ENCODE measurements around the gene C5orf15. TPM values are rescaled to one million over a fixed set of nuclear protein-coding genes. Genes with fewer than 3 reads are reported as not detected.

Gene C5orf15
- total and polyA plus RNA-seq, 4 donors: 21.6 to 118 (median 40.0) TPM

GRCh38 chr5:133933670-133934295 lies 34.6 kb downstream of the C5orf15 start:
- 89 to 94% methylated on average over 12 of the region's 12 CpGs for WGBS, 2 donors
- Histone ChIP-seq H3K9ac (ENCODE audit: insufficient read depth in 1 of 2, low read length in 2 of 2) (no peak overlapping the region), H3K27me3 (ENCODE audit: control insufficient read depth in 3 of 3, insufficient read depth in 3 of 3, low read length in 2 of 3) (no peaks in the 10 kb centered on the region), H3K36me3 (ENCODE audit: control insufficient read depth in 4 of 4, insufficient read depth in 4 of 4, low read length in 4 of 4) (no peaks in the 10 kb centered on the region), H3K4me1 (ENCODE audit: control insufficient read depth in 5 of 5, insufficient read depth in 5 of 5, low read length in 5 of 5) (peaks cover 0 to 3% (median 0%) of the 10 kb centered on the region in 5 donors), H3K9me3 (ENCODE audit: control insufficient read depth in 4 of 4, insufficient read depth in 3 of 4, low read length in 3 of 4) (no peaks in the 10 kb centered on the region), H3K27ac (ENCODE audit: low read depth in 1 of 2, low read length in 1 of 2) (no peak overlapping the region), H3K4me3 (no peak overlapping the region)
- no peak for TF ChIP-seq CTCF (IDR thresholded peaks at IDR 0.05; ENCODE audit: control extremely low read depth, extremely low read depth)
- ATAC-seq (ENCODE audit: insufficient read depth, low FRiP score): no peak
- DNase-seq: no peak

- WGBS, 2 donors: 54 to 91% methylated on average over 3 of the region's 3 CpGs
- Histone ChIP-seq H3K4me3 (no peak overlapping the region), H3K4me1 (ENCODE audit: control insufficient read depth in 5 of 5, insufficient read depth in 5 of 5, low read length in 5 of 5) (peaks cover 0 to 3% (median 0%) of the 10 kb centered on the region in 5 donors), H3K9ac (ENCODE audit: insufficient read depth in 1 of 2, low read length in 2 of 2) (no peak overlapping the region), H3K9me3 (ENCODE audit: control insufficient read depth in 4 of 4, insufficient read depth in 3 of 4, low read length in 3 of 4) (no peaks in the 10 kb centered on the region), H3K27me3 (ENCODE audit: control insufficient read depth in 3 of 3, insufficient read depth in 3 of 3, low read length in 2 of 3) (no peaks in the 10 kb centered on the region), H3K27ac (ENCODE audit: low read depth in 1 of 2, low read length in 1 of 2) (no peak overlapping the region), H3K36me3 (ENCODE audit: control insufficient read depth in 4 of 4, insufficient read depth in 4 of 4, low read length in 4 of 4) (no peaks in the 10 kb centered on the region)
- DNase-seq (no peak), ATAC-seq (ENCODE audit: insufficient read depth, low FRiP score) (no peak)
- TF ChIP-seq CTCF (IDR thresholded peaks at IDR 0.05; ENCODE audit: control extremely low read depth, extremely low read depth): no peak
These were observed 35.3 kb downstream of the C5orf15 start for GRCh38 chr5:133933169-133933509.

DNA sequence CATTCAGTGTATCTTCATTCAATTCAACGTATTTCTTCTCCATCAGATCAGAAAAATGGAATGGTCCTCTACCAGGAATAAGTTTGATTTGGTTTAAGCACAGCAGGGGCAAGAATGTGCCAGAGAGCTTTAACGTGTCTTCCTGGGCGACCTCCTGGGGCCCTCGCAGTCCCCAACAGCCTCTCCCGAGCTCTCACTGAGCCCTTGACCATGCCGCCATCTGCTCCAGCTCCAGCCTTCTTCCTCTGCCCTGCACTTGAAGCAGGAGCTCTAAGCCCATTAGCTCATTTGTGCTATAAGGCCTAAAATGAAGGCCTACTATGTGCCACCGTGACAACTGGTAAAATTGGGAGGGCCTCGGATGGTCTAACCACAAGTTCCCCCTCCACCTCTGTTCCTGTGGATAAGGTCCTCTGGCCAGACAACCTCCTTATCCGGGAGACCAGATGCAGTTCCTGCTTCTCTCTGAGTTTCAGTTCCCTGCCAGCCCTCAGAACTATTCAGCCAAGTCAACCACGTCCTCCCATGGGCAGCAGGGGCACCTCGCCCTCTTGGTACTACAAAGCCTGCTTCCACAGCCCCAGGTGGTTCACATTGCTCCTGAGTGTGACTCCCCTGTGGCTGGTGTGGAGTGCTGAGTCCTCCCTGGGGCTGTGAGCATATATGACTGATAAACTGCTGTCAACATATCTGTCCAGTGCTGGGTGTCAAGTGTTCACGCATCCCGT lies 35.8 kb downstream of the C5orf15 start:
- DNase-seq: no peak
- 50 to 71% methylated on average over 13 of the region's 13 CpGs for whole genome bisulfite sequencing, 2 donors
- no peak for ATAC-seq (ENCODE audit: insufficient read depth, low FRiP score)

More for the DNA sequence above, 35.8 kb downstream of the C5orf15 start:
- no peaks in the 10 kb centered on the region for H3K9me3 ChIP-seq (ENCODE audit: control insufficient read depth in 4 of 4, insufficient read depth in 3 of 4, low read length in 3 of 4)
- H3K4me3 ChIP-seq: no peak overlapping the region
- H3K27me3 ChIP-seq (ENCODE audit: control insufficient read depth in 3 of 3, insufficient read depth in 3 of 3, low read length in 2 of 3): no peaks in the 10 kb centered on the region
- peaks cover 0 to 3% (median 0%) of the 10 kb centered on the region in 5 donors for H3K4me1 ChIP-seq (ENCODE audit: control insufficient read depth in 5 of 5, insufficient read depth in 5 of 5, low read length in 5 of 5)
- no peak overlapping the region for H3K27ac ChIP-seq (ENCODE audit: low read depth in 1 of 2, low read length in 1 of 2)
- no peak for TF ChIP-seq CTCF (IDR thresholded peaks at IDR 0.05; ENCODE audit: control extremely low read depth, extremely low read depth)
- H3K36me3 ChIP-seq (ENCODE audit: control insufficient read depth in 4 of 4, insufficient read depth in 4 of 4, low read length in 4 of 4): no peaks in the 10 kb centered on the region
- H3K9ac ChIP-seq (ENCODE audit: insufficient read depth in 1 of 2, low read length in 2 of 2): no peak overlapping the region

All from lung (tissue), 12 donors.